Muscle of back (tissue), 11 donors: ENCODE measurements around the gene ACTG1. TPM values are rescaled to one million over a fixed set of nuclear protein-coding genes. Genes with fewer than 3 reads are reported as not detected.

Experiments
- DNase-seq, 3 donors: peaks; one replicate each; pipeline versions ENCODE4 v3.0.0 to v3.0.0-alpha.2; 2013
- polyA plus RNA-seq, 10 donors: library from polyadenylated mRNA; unstranded; fragments of 120-200 nt; gene quantifications; one replicate each; pipeline ENCODE4 v1.2.1, GENCODE V29; 2013; ENCODE audit not compliant: insufficient read length in 10 of 10

Gene ACTG1
- polyA plus RNA-seq, 10 donors, result 1,024 to 1,916 (median 1,349) TPM

DNA sequence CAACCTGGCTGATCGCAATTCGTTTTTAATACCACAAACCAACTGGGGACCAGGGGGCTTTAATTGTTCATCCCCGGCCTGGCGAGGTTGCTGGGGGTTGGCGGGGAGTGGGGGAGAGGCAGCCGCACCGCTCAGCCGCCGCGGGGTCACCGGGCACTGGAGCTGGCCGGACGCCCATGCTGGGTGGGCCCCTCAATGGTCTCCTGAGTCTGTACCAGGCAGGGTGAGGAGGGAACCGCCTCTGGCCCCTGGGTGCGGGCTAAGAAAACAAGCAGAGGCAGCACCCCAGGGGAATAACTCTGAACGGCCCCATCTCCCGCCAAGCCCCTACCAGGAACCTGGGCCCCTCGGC is 43.9 kb downstream of the ACTG1 start:
- DNase-seq, result no peak

DNA sequence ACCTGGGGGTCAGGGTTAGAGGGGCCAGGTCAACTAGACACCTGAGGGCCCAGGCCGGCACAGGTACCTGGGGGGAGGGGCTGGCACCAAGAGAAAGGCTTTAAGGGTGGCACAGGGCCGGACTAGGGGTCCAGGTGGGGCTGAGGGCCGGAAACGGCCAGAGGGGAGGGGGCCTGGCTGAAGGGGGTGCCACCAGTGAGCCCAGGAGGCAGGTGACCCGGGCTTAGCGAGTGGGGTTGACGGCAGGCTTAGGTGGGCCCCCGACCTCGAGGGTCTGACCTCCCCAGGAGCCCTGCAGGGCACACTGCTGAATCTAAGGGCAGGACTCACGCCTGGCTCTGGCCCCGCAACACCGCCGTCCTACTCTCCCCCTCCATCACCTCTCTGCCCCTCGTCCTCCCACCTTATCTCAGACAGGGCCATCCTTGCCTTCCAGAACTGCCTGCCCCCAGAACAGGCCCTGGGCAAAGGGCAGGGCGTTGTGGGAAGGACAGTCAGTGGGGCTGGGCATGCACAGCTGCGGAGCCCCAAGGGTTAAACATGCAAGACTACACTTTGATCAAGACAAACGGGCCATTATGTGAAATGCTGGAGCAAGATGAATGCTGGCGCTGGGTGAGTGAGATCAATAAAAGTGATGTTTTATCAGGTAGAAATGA is 44.4 kb downstream of the ACTG1 start:
- no peak for DNase-seq

DNA sequence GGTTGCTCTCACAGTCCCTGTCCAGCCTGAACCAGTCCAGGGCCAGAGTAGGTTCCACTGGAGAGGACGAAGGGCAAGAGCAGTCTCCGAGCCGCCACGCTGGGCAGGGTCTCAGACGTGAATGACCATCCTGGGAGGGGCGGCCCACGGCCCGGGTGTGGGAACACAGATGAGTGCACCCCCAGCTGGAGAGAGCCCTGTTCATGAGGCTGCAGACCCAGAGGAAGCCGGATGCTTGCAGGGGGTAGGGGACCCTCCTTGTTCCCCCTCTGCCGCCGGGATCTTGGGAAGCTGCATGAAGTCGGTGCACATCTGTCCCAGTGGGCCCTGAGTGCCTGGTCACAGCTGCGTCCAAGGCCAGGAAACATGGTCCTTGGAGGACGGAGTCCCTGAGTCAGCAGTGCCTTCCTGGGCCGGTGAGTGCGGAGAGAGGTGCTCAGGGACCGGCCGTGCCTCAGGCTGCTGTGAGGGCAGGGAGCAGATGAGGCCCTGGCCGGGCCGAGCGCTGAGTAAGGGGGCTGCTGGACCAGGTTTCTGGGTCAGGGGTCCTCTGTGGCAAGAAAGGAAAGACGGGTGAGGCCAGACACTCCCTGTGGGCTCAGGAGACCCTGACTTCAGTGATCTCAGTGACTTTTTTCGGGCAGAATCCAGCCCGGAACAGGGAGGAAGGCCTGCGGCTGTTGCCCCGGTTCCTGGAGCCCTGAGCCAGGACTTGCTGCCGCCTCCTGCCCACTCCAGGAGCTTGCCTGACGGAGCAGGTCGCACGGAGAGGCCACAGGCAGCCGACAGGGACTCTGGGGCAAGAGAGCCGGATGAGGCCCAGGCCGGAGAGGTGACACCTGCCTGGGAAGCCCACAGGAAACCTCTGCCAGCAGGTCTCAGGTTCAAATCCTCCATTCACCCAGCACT is 45.8 kb downstream of the ACTG1 start:
- no peak for DNase-seq

DNA sequence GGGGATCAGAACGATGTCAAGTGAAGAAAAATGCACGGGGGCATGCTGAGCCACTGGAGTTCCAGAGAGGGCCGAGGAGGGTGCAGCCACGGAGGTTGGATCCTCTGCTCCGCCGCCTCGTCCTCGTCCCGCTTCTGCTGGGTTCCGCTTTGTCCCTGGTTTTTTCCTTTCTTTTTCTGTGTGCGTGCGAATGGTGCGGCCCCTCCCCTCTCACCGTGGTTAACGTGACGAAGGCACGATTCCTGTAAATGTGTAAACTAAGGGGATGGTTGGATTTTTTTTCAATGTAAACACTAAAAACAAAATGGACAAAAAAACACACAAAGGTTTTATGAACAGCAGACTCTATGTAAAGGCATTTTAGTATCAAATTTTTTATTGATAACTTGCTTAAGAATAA is 46.7 kb downstream of the ACTG1 start:
- DNase-seq, result no peak

DNA sequence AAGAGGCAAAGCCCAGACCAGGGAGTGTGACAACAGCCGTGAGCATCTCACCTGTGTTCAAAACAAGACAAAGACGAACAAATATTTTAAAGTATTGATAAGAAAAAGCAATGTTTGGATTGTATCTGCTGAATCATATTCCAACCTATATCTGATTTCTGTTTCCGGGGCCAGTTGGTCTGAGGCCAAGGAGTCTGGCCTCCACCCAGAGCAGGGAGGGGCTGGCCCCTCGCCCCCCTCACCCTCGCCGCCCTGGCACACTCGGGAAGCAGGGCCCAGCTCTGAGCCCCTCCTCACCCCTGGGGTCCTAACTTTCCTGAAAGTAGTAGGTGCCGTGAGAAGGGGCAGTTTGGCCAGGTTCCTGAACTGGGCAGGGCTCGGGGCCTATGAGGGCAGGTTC is 48.0 kb downstream of the ACTG1 start:
- DNase-seq, result no peak

DNA sequence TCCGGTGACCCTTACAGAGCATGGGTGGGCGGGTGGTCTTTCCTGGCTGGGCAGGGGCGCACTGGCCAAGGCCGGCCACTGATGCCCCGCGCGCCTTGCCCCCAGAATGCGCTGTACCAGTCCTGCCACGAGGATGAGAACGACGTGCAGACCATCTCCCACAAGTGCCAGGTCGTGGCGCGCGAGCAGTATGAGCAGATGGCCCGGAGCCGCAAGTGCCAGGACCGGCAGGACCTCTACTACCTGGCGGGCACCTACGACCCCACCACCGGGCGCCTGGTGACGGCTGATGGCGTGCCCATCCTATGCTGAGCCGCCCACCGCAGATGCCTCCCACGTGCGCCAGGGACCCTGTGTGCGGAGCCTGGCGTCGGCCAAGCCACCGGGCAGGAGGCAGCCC is 49.1 kb downstream of the ACTG1 start:
- DNase-seq, result no peak

DNA sequence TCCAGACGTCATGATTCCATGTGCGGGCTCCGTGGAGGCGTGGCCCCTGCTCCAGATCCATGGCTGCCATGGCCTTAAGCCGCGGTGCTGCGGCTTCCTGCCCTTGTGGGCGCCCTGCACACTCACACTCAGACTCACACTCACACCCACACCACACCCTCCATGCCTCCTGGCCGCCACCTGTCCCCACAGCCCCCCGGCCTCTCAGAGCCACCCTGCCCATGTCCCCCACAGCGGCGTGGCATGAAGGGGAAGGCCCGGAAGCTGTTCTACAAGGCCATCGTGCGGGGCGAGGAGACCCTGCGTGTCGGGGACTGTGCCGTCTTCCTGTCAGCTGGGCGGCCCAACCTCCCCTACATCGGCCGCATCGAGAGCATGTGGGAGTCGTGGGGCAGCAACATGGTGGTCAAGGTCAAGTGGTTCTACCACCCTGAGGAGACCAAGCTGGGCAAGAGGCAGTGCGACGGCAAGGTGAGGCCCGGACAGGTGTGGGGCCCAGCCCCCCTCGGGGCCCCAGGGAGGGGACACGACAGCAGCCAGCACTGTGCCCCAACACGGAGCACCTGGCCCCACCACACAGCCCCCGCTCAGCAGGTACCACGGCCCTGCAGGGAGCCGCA is 50.0 kb downstream of the ACTG1 start:
- no peak for DNase-seq

DNA sequence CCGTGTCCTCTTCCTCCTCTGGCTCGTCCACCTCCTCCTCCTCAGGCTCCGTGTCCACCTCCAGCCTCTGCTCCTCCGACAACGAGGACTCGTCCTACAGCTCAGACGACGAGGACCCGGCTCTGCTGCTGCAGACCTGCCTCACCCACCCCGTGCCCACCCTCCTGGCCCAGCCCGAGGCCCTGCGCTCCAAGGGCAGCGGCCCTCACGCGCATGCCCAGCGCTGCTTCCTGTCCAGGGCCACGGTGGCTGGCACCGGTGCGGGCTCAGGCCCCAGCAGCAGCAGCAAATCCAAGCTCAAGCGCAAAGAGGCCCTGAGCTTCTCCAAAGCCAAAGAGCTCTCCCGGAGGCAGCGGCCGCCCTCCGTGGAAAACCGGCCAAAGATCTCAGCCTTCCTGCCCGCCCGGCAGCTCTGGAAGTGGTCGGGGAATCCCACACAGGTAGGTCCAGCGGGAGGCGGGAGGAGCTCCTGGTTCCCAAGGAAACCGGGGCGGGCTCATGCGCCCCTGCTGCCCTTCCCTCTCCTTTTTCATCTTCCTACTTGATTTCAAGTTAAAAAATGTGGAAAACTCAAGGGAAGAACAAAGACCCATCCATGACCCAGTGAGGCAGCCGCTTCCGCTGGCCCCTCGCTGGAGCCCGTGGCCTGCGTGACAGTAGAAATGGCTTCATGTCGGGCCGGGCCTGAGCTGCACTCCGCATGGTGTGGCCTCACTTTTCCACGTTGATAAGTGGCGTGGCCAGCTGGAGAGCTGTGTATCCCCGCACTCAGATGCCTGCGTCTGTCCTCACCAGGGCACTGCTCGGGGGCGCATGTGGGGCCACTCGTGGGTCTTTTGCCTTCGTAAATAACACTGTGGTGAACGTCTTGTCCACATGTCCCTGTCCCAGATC is 50.7 kb downstream of the ACTG1 start:
- DNase-seq, result no peak

DNA sequence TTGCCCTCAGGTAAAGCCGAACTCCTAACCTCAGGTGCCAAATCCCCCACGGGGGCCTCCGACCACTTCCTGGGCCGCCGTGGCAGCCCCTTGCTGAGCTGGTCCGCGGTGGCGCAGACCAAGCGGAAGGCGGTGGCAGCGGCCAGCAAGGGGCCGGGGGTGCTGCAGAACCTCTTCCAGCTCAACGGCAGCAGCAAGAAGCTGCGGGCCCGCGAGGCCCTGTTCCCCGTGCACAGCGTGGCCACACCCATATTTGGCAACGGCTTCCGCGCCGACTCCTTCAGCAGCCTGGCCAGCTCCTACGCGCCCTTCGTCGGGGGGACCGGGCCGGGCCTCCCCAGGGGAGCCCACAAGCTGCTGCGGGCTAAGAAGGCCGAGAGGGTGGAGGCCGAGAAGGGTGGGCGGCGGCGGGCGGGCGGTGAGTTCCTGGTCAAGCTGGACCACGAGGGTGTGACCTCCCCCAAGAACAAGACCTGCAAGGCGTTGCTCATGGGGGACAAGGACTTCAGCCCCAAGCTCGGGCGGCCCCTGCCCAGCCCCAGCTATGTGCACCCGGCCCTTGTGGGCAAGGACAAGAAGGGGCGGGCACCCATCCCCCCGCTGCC is 51.6 kb downstream of the ACTG1 start:
- DNase-seq, result no peak

Other genes with a start within 250 kb of the ACTG1 start
- 10 to 100 TPM; 33.7 to 55.6 (median 44.7) TPM for gene SLC38A10, start 217.5 kb downstream of the ACTG1 start, polyA plus RNA-seq
- gene BAHCC1, start 117.3 kb downstream of the ACTG1 start, polyA plus RNA-seq, result 10 to 100 TPM in 7 of 10 donors, 1 to 10 TPM in 3; 6.9 to 15.7 (median 12.1) TPM
- gene FSCN2, start 15.6 kb upstream of the ACTG1 start, polyA plus RNA-seq, result 1 to 10 TPM; 1.6 to 3.8 (median 2.3) TPM
- gene FAAP100, start 39.6 kb upstream of the ACTG1 start, polyA plus RNA-seq, result 10 to 100 TPM; 12.9 to 23.7 (median 18.7) TPM
- gene NPLOC4, start 124.3 kb upstream of the ACTG1 start, polyA plus RNA-seq, result 10 to 100 TPM; 43.8 to 57.8 (median 50.6) TPM
- 1 to 10 TPM in 4 of 10 donors, under 1 TPM in 6; 0.49 to 1.4 (median 0.92) TPM for gene TSPAN10, start 124.4 kb upstream of the ACTG1 start, polyA plus RNA-seq
- gene PDE6G, start 143.7 kb upstream of the ACTG1 start, polyA plus RNA-seq, result 1 to 10 TPM; 2.5 to 5.0 (median 3.4) TPM
- gene OXLD1, start 153.8 kb upstream of the ACTG1 start, polyA plus RNA-seq, result 10 to 100 TPM in 4 of 10 donors, 1 to 10 TPM in 6; 6.0 to 15.8 (median 8.8) TPM
- 10 to 100 TPM in 9 of 10 donors, 1 to 10 TPM in 1; 8.8 to 16.1 (median 12.5) TPM for gene CCDC137, start 153.9 kb upstream of the ACTG1 start, polyA plus RNA-seq
- gene ARL16, start 171.0 kb upstream of the ACTG1 start, polyA plus RNA-seq, result 10 to 100 TPM; 23.4 to 34.1 (median 27.2) TPM
- 10 to 100 TPM; 41.5 to 61.6 (median 46.8) TPM for gene HGS, start 171.2 kb upstream of the ACTG1 start, polyA plus RNA-seq
- 10 to 100 TPM; 44.5 to 62.6 (median 51.9) TPM for gene MRPL12, start 190.6 kb upstream of the ACTG1 start, polyA plus RNA-seq
- gene SLC25A10, start 199.5 kb upstream of the ACTG1 start, polyA plus RNA-seq, result 1 to 10 TPM; 1.7 to 4.9 (median 3.7) TPM